Nucleus accumbens (tissue), 56 donors: ENCODE measurements around the gene TTC1.
A peak's percentile ranks its signal among the peaks of the same experiment; 100 is the strongest.
"Not testable (repeated sequence)": the region's sequence is repeated elsewhere in the genome, so short reads cannot be mapped to it uniquely, and the experiment has no call there.

Experiments
- DNase-seq, 56 donors: peaks; one replicate each; lab custom pipeline; 2025; lab: John Stamatoyannopoulos, UW

The TTC1 gene

GRCh38 chr5:160036884-160037283 is 27.9 kb downstream of the TTC1 start:
- no peak for DNase-seq

DNA sequence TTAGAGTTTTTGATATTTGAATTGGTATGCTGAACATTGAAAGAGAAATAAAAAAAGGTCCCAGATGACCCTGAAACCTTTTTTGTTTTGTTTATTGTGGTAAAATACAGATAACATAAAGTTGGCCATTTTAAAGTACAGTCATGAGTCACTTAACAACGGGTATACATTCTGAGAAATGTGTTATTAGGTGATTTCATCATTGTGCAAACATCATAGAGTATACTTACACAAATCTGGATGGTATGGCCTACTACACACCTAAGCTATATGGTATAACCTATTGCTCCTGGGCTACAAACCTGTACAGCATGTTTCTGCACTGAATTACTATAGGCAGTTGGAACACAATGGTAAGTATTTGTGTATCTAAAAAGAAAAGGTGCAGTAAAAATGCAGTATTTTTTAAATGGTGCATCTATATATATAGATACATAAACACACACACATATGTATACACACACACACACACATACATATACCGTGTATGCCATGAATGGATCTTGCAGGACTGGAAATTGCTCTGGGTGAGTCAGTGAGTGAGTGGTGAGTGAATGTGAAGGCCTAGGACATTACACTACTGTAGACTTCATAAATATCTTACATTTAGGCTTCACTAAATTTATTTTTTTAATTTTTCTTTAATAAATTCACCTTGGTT is 31.0 kb downstream of the TTC1 start:
- no peak for DNase-seq

- no peak for DNase-seq
Measured at GRCh38 chr5:160040471-160040835, 31.5 kb downstream of the TTC1 start.

DNA sequence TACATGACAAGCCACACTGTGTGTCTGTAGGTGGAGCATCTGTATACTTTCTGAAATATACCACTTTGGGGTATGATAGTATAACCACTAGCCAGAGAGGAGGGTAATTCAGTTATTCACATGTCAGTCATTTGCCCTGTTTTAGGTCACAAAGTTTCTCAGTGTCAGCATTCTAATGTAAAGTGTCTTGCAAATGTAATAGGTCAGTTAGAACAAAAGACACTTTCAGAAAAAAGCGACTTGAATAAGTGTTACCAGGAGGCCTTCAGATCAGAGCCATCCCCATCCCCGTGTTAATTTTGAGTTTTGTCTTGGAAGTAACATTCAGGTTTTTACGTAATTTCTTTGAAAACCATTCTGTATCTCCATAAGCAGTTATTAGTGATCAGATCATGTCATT is 33.7 kb downstream of the TTC1 start:
- DNase-seq: no peak

- DNase-seq: no peak
Measured at GRCh38 chr5:160044391-160044804, 35.5 kb downstream of the TTC1 start.

- DNase-seq: no peak
Measured at GRCh38 chr5:160044967-160045366, 36.0 kb downstream of the TTC1 start.

GRCh38 chr5:160047423-160047822 is 38.5 kb downstream of the TTC1 start:
- DNase-seq: no peak

GRCh38 chr5:160048131-160048530 is 39.2 kb downstream of the TTC1 start:
- DNase-seq: no peak

DNA sequence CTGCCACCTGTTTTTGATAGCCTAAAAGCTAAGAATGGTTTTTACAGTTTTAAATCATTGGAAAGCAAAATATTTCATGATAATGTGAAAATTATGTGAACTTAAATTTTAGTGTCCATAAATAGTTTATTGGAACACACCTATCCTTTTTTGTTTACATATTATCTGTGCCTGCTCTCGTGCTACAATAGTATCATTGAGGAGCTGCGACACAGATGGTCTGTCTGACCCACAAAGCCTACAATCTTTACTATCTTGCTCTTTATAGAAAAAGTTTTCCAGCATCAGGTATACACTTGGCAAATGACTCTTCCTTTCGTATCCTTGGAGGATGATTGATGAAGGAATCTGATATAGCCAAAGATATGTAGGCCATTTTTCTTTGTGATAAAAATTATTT is 40.2 kb downstream of the TTC1 start:
- DNase-seq: no peak

- no peak for DNase-seq
Measured at GRCh38 chr5:160054047-160054446, 45.1 kb downstream of the TTC1 start.

GRCh38 chr5:160054831-160055230 is 45.9 kb downstream of the TTC1 start:
- DNase-seq: no peak

GRCh38 chr5:160057256-160057655 is 48.3 kb downstream of the TTC1 start:
- DNase-seq: no peak

- DNase-seq: no peak
Measured at GRCh38 chr5:160060001-160060400, 51.1 kb downstream of the TTC1 start.

GRCh38 chr5:160061770-160062169 is 52.8 kb downstream of the TTC1 start:
- no peak for DNase-seq

GRCh38 chr5:160064417-160064810 is 55.5 kb downstream of the TTC1 start:
- no peak for DNase-seq

GRCh38 chr5:160064995-160065614 is 56.2 kb downstream of the TTC1 start:
- DNase-seq: no peak

DNA sequence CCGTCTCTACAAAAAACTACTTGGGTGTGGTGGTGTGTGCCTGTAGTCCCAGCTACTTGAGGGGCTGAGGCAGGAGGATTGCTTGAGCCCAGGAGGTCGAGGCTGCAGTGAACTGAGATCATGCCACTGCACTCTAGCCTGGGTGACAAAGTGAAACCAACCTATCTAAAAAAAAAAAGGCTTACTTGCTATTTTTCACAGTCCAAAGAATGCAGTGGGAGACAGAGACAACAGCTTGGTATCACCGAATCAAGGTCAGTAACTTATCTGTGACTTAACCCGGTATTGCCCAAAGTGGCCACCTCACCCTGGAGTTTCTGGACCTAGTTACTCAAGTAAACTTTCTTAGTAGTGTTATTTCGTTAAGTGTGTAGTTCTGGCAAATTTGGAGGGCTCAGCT is 60.2 kb downstream of the TTC1 start:
- DNase-seq: not testable (repeated sequence)

DNA sequence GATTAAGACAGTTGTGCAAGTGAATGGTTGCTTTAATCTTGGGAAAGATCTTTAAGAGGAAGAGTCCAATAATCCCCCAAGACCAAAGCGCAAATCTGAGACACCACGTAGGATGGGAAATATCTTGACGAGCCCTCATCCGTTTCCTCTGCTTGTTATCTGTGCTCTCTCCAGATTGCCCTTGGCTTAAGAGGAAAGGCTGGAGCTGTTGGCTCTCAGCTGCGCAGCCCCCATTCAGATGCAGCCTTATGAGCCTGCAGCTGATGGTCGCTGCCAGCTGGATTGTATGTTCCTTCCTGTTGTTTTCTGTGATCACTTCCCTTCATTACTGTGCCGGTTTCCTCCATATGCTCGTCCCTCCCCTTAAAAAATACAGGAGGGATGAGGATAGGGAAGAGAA is 62.6 kb downstream of the TTC1 start:
- DNase-seq: peak in 11 of 56 donors; percentile 2 to 34 (median 6)

DNA sequence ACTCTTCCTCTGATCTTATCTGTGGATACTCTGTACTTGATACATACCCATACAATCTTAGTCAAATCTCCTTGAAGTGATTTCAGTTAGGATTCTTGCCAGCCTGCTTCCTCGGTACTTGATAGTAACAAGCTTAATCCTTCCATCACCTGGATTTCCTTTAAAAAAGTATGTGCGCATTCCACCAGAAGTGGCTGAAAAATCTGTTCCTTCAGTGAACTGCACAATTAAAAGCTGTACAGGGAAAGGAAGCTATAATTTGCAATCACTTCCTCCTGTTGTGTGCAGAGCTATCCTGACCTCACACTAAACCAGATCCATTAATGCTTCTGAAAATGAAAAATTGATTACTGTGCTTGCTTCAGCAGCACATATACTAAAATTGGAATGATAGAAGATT is 63.0 kb downstream of the TTC1 start:
- DNase-seq: no peak

- no peak for DNase-seq
Measured at GRCh38 chr5:160075073-160075472, 66.1 kb downstream of the TTC1 start.

GRCh38 chr5:160076997-160077396 is 68.1 kb downstream of the TTC1 start:
- DNase-seq: no peak

- no peak for DNase-seq
Measured at GRCh38 chr5:160079753-160080152, 70.8 kb downstream of the TTC1 start.

GRCh38 chr5:160081495-160081894 is 72.6 kb downstream of the TTC1 start:
- no peak for DNase-seq
